Measurements from ENCODE around the gene HIVEP3. TPM values are rescaled to one million over a fixed set of nuclear protein-coding genes. Genes with fewer than 3 reads are reported as not detected.

The HIVEP3 gene
- total RNA-seq, 1 donor from 2014 or later = 0.37 TPM

- Histone ChIP-seq H4K20me1 (ENCODE audit: low read depth) (no peaks in the 10 kb centered on the region), H3K36me3 (no peaks in the 10 kb centered on the region), H3K27ac (no peak overlapping the region), H3K4me2 (no peak overlapping the region), H2AFZ (replicated peaks) (no peak overlapping the region), H3K4me3 (no peak overlapping the region), H3K9ac (no peak overlapping the region), H3K79me2 (ENCODE audit: low read depth) (no peaks in the 10 kb centered on the region), H3K9me3 (ENCODE audit: low read depth) (no peaks in the 10 kb centered on the region), H3K27me3 (no peaks in the 10 kb centered on the region), H3K4me1 (peaks cover 15% of the 10 kb centered on the region), H3F3A (ENCODE audit: low read depth) (no peaks in the 10 kb centered on the region)
- Mint-ChIP-seq H3K4me3 (no peak overlapping the region), H3K9me3 (no peaks in the 10 kb centered on the region), H3K27me3 (ENCODE audit: insufficient read depth, low read depth) (peaks cover 9% of the 10 kb centered on the region), H3K36me3 (no peaks in the 10 kb centered on the region), H3K27ac (no peak overlapping the region), H3K4me1 (peaks cover 49% of the 10 kb centered on the region)
- DNase-seq (ENCODE audit: low spot score) = no peak
- TF ChIP-seq EZH2 (IDR thresholded peaks at IDR 0.05) (no peak), CTCF (IDR thresholded peaks at IDR 0.05) (no peak), EZH2phosphoT487 (IDR thresholded peaks at IDR 0.05) (no peak)
Observed at GRCh38 chr1:41866285-41866684, 52.4 kb downstream of the HIVEP3 start.

- peak; percentile 47 for DNase-seq (ENCODE audit: low spot score)
- TF ChIP-seq CTCF (IDR thresholded peaks at IDR 0.05) (no peak), EZH2 (IDR thresholded peaks at IDR 0.05) (no peak), EZH2phosphoT487 (IDR thresholded peaks at IDR 0.05) (no peak)
- H3K36me3 ChIP-seq = no peaks in the 10 kb centered on the region
- no peak overlapping the region for H3K9ac ChIP-seq
- no peaks in the 10 kb centered on the region for H3F3A ChIP-seq (ENCODE audit: low read depth)
- H4K20me1 ChIP-seq (ENCODE audit: low read depth) = no peaks in the 10 kb centered on the region
- H3K9me3 Mint-ChIP-seq = no peaks in the 10 kb centered on the region
- H3K79me2 ChIP-seq (ENCODE audit: low read depth) = no peaks in the 10 kb centered on the region
- peaks cover 50% of the 10 kb centered on the region for H3K4me1 Mint-ChIP-seq
- H3K4me3 Mint-ChIP-seq = no peak overlapping the region
- H3K27me3 ChIP-seq = no peaks in the 10 kb centered on the region
- no peak overlapping the region for H2AFZ ChIP-seq (replicated peaks)
- no peak overlapping the region for H3K27ac ChIP-seq
- no peak overlapping the region for H3K4me2 ChIP-seq
- peaks cover 9% of the 10 kb centered on the region for H3K27me3 Mint-ChIP-seq (ENCODE audit: insufficient read depth, low read depth)
- no peak overlapping the region for H3K4me3 ChIP-seq
- no peaks in the 10 kb centered on the region for H3K9me3 ChIP-seq (ENCODE audit: low read depth)
- H3K27ac Mint-ChIP-seq = peak overlapping the region; percentile 29
- no peaks in the 10 kb centered on the region for H3K36me3 Mint-ChIP-seq
- H3K4me1 ChIP-seq = peaks cover 15% of the 10 kb centered on the region
Observed at GRCh38 chr1:41864471-41865040, 54.2 kb downstream of the HIVEP3 start.

- TF ChIP-seq EZH2 (IDR thresholded peaks at IDR 0.05) (no peak), CTCF (IDR thresholded peaks at IDR 0.05) (no peak), EZH2phosphoT487 (IDR thresholded peaks at IDR 0.05) (no peak)
Observed at GRCh38 chr1:41863718-41864117, 55.0 kb downstream of the HIVEP3 start.

More at GRCh38 chr1:41863718-41864117, 55.0 kb downstream of the HIVEP3 start:
- no peak for DNase-seq (ENCODE audit: low spot score)
- Histone ChIP-seq H3K4me1 (peaks cover 15% of the 10 kb centered on the region), H2AFZ (replicated peaks) (no peak overlapping the region), H3K4me2 (no peak overlapping the region), H3K27ac (no peak overlapping the region), H3K27me3 (no peaks in the 10 kb centered on the region), H3K9ac (no peak overlapping the region), H3K9me3 (ENCODE audit: low read depth) (no peaks in the 10 kb centered on the region), H3K4me3 (no peak overlapping the region), H3F3A (ENCODE audit: low read depth) (no peaks in the 10 kb centered on the region), H3K36me3 (no peaks in the 10 kb centered on the region), H3K79me2 (ENCODE audit: low read depth) (no peaks in the 10 kb centered on the region), H4K20me1 (ENCODE audit: low read depth) (no peaks in the 10 kb centered on the region)
- Mint-ChIP-seq H3K4me3 (no peak overlapping the region), H3K4me1 (peaks cover 50% of the 10 kb centered on the region), H3K27ac (no peak overlapping the region), H3K9me3 (no peaks in the 10 kb centered on the region), H3K36me3 (no peaks in the 10 kb centered on the region), H3K27me3 (ENCODE audit: insufficient read depth, low read depth) (peaks cover 9% of the 10 kb centered on the region)
